ENCODE data around the gene CDK16.

The CDK16 gene

GRCh38 chrX:47218280-47218919 is at the start of gene CDK16:
Gene CDK16 (plus strand): TSS chrX:47218681. CDS start chrX:47223558, 4,877 bp downstream.
- peak; percentile 86 for DNase-seq

GRCh38 chrX:47169273-47169672 is 49.2 kb upstream of the CDK16 start:
- DNase-seq = no peak

GRCh38 chrX:47169726-47170515 is 48.6 kb upstream of the CDK16 start:
- DNase-seq = no peak

DNA sequence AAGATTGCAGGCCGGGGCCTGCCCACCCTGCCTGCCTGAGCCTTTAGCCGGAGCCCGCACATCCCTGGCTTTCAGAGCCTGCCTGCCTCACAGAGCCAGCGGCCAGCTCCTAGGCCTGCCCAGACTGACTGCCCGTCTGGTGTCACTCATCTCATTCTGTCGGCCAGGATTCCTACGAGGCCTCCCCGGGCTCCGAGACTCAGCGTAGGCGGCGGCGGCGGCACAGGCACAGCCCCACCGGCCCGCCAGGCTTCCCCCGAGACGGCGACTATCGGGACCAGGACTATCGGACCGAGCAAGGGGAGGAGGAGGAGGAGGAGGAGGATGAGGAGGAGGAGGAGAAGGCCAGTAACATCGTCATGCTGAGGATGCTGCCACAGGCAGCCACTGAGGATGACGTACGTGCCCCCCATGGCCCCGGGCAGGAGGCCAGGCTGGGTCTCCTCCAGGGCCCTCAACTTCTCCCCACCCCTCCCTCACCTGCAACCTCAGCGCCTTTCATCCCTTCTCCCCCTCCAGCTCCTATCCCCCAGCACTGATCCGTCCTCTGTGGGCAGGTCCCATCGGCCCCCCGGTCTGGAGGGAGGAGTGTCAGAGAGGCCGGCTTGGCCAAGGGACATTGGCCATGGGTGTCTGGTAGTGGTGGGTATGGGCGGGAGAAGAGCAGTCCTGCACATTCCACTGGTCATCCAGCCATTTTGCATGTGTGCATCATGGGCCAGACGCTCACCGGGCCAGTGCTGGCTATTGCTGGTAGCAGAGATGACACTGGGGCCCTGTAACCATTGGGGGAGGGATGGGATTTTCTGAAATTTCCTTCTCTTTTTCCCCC is 47.4 kb upstream of the CDK16 start:
- DNase-seq = no peak

DNA sequence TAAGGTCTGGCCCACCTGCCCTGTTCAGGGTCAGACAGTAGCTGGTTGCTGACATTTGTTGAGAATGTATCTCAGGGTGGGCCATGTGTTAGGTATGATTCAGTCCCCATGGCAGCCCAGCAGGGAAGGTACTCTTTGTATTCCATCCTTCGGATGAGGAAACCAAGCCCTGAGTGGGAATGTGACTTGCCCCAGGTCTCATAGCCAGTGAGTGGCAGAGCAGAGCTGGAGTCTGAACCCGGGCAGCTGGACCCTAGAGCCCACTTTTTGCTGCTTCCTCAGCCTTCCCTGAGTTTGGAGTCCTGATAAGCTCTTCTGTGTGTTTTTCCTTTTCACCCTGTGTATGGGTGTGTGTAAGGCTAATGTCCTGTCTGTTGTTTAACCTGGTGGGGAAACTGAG is 46.5 kb upstream of the CDK16 start:
- DNase-seq = no peak

- DNase-seq = no peak
Measured at GRCh38 chrX:47172549-47172948, 45.9 kb upstream of the CDK16 start.

- no peak for DNase-seq
Measured at GRCh38 chrX:47172971-47173792, 45.3 kb upstream of the CDK16 start.

GRCh38 chrX:47174376-47174775 is 44.1 kb upstream of the CDK16 start:
- DNase-seq = no peak

DNA sequence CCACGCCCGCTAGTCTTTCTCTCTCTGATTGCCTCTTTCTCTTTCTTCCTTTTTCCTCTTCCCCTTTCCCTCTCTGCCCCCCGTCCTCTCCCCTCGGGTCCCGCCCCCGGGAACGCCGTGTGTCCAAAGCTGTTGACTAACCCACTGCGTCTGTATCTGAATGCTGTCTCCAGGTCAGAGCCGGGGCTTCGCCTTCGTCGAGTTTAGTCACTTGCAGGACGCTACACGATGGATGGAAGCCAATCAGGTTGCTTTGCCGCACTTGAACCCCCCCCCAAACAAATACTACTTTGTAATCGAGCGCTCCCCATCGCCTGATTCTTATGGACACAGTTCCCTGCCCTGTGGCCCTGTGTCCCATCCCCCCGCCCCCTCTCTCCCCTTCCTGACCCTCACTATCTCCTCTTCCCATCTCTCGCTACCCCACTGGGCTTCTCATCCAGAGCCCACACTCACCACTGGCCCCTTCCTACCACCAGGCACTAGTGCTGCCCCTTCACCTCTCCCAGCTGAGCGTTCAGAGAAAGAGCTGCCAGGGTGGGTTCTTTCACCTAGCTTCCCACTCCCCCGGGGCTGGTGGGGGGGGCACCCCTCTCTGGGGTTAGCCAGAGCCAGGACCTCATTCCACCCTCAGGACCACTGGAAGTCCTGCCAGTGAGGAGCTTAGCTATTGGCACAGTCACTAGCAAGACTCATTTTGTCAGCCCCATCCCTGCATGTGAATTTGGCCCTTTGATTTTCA is 43.5 kb upstream of the CDK16 start:
- DNase-seq = no peak

DNA sequence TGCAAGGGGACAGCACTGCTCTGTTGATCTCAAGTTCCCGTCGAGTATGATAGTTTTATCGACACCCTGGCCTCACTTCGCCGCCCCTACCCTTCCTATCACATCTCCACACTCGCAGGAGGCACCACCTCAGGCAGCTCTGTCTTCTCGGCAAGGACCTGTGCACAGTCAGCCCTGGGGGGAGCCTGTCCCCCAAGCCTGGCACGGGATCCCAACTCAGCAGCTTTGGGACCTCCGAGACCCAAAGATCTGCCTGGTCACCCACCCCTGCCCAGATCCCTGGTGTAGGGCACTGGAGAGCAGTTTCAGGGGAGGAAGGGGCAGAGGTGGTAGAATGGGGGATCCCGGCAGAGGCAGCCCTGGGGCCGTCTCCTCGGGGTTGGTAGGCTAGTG is 42.9 kb upstream of the CDK16 start:
- no peak for DNase-seq

DNA sequence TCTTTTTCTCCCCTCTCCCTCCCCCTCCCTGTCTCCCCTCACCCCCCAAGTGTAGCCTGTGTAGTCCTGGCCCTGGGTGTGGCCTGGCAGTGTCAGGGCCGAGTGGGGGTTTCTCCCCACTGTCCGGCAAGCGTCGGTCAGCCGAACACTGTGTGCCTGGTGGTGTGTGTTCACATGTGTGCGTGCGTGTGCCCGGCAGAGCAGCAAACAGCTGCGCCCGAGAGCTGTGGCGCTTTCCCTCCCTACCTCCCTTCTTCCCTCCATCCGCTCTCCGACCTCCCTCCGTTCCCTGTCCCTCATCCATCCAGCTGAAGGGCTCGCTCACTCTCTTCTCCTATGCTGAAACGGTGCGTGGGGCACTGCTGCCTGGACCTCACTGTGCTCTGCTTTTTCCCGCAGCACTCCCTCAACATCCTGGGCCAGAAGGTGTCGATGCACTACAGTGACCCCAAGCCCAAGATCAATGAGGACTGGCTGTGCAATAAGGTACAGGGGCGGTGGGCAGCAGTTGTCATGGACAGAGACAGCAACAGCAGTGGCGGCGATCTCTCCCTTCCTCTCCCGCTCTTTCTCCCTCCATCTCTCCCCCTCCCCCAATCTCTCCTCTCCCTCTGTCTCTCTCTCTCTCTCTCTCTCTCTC is 42.3 kb upstream of the CDK16 start:
- no peak for DNase-seq

DNA sequence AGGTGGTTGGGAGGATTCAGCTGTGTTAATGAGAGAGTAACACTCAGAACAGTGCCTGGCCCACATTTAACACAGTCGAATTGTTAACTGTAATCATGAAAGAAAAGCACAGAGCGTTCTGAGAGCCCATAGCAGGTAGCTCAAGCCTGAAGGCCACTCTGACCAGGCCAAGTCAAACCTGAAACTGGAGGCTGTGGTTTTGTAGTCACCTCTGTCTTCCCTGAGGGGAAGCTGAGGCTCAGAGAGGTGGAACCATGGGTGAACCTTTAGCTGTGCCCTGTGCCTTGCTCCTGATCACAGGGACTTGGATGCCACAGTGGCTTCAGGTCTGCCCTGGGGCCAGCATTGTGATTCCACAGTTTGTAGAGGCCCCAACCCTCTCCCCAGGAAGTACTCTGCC is 41.4 kb upstream of the CDK16 start:
- DNase-seq = no peak

- no peak for DNase-seq
Measured at GRCh38 chrX:47178337-47178736, 40.1 kb upstream of the CDK16 start.

- no peak for DNase-seq
Measured at GRCh38 chrX:47179221-47179927, 39.1 kb upstream of the CDK16 start.

DNA sequence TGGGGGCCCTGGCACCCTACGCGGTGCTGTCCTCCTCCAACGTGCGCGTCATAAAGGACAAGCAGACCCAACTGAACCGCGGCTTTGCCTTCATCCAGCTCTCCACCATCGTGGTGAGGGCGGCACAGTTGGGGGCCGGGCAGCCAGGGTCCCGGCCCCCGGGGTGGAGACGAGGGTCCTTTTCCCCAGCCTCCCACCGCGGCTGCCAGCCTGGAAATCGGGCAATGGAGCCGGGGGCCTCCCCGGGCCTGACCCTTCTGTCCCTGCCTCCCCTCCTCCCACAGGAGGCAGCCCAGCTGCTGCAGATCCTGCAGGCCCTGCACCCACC is 38.6 kb upstream of the CDK16 start:
- no peak for DNase-seq

DNA sequence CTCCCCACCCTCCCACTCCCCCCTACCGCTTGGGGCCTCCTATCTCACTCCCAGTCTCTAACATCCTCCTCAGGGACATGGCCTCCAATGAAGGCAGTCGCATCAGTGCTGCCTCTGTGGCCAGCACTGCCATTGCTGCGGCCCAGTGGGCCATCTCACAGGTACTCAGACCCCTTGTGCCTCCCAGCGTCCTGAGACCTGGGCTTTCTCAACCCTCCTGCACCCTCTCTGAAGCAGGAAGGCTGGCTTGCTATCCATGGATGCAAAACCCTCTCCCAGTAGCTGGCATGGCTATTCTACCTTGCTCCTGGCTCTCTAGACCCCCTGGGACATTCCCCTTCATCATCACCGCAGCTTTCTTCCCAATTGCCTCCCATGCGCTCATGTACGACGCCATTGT is 38.1 kb upstream of the CDK16 start:
- DNase-seq = no peak

- DNase-seq = no peak
Measured at GRCh38 chrX:47181301-47181700, 37.2 kb upstream of the CDK16 start.

DNA sequence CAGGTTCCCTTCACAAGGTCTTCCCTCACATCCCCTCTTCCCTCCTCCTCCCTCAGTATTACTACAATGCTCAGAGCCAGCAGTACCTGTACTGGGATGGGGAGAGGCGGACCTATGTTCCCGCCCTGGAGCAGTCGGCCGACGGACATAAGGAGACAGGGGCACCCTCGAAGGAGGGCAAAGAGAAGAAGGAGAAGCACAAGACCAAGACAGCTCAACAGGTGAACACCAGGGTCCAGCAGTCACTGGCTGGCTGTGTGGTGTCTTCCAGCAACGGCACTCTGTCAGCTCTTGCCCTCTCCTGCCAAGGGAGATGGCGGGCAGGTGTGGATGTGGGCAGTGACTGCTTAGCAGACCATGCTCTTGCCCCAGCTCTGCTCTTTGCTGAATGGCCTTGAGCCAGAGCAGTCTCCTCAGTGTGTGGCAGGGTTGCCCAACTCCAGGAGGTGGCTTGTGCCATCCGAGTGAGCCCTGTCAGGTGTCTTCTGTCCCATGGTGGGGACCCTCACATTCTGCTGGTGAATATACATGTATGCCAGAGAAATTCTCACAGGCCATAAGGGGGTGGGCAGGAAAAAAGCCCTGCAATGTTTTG is 36.3 kb upstream of the CDK16 start:
- DNase-seq = no peak

DNA sequence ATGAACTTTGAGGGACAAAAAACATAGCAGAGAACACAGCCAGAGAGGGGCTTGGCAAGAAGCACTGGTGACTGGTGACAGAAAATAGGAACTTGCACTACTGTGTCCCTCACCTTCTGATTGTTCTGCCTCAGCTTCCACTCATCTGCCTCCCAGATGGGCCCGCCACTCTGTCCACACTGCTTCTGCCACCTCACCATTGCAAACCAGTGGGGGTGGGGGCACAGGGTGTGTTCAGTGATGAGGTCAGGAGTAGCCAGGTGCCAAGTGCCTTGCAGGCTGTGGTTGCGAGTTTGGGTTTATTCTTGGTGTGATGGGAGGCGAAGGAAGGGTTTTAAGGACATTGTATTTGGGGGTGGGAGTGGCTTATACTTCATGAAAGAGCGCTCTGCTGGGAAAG is 34.0 kb upstream of the CDK16 start:
- no peak for DNase-seq

- DNase-seq = no peak
Measured at GRCh38 chrX:47185241-47185640, 33.2 kb upstream of the CDK16 start.

Measured in right forelimb (tissue), 1 donor.